ENCODE measurements around the gene EXOSC6.
A peak's percentile ranks its signal among the peaks of the same experiment; 100 is the strongest.
"Not testable (repeated sequence)": the region's sequence is repeated elsewhere in the genome, so short reads cannot be mapped to it uniquely, and the experiment has no call there.

Gene EXOSC6
- total RNA-seq, result 78.4 to 114 (median 96.8) reads per million in 4 experiments

DNA sequence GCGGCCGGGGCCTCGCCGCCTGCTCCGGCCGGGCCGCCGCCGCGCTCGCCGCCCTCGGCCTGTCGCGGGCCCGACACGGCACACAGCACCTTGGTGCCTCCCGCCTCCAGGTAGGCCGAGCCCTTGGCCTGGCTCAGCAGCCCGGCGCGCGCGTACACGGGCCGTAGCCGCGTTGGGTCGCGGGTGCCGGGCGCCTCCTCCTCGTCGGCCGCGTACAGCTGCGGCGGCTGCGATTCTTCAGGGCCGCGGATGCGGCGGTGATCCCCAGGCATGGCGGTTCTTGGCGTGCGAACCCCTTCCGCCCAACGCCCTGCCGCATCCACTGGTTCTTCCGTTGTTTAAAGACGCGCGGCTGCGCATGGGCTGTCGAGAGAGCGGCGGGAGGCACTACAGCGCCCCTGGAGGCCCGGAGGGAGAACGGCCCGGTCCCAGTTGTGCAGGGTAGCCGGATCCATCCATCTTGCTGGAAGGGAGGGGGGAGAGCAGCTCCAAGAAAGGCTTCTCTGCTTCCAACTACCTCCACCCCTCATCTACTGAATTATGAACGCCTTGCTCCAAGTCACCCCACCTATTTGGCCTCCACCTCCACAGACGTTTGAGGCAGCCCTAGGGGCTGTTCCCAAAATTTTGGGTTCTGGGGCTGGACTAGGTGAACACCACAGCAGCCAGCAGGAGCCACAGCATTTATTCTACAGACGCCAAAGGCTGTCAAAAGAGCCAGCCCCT is at the start of gene EXOSC6:
Gene EXOSC6, minus strand, starts transcription at position 312 of the 726 bp plus-strand sequence. Its CDS starts 40 bp downstream, at position 272.
- peak; percentile 85 for DNase-seq

DNA sequence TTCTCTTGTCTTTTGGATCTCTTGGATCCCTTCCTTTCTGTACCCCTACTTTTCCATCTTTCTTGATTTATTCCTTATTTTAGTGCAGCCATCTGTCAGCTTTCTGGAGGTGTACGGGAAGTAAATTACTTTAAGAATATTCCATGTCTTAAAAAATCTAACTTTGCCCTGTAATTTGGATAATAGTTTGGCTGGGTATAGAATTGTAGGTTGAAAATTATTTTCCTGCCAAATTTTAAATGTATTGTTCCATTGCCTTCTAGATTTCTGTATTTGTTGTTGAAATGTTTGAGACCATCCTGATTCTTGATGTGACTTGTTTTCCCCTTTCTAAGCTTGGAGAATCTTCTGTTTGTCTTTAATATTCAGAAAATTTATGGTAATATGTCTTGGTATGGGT is 49.4 kb upstream of the EXOSC6 start:
- no peak for DNase-seq

- peak; percentile 22 for DNase-seq
Measured at GRCh38 chr16:70298988-70299938, 47.5 kb upstream of the EXOSC6 start, which contains the start of gene DDX19B. Gene DDX19B, plus strand, starts transcription at chr16:70299186. Its CDS starts 112 bp downstream, at chr16:70299298.

DNA sequence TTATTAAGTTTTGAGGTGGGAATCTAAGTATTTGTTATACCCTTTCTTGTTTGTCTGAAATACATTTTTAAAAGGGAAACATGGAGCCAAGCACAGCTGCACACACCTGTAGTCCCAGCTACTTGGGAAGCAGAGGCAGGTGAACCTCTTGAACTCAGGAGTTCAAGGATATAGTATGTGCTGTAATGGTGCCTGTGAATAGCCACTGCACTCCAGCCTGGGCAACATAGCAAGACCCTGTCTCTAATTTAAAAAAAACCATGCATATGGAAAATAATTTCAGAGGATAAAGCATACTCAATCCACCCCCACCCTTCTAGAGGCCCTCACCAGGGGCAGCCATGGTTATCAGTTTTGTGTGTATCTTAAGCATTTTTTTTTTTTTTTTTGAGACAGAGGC is 43.9 kb upstream of the EXOSC6 start:
- DNase-seq, result no peak

DNA sequence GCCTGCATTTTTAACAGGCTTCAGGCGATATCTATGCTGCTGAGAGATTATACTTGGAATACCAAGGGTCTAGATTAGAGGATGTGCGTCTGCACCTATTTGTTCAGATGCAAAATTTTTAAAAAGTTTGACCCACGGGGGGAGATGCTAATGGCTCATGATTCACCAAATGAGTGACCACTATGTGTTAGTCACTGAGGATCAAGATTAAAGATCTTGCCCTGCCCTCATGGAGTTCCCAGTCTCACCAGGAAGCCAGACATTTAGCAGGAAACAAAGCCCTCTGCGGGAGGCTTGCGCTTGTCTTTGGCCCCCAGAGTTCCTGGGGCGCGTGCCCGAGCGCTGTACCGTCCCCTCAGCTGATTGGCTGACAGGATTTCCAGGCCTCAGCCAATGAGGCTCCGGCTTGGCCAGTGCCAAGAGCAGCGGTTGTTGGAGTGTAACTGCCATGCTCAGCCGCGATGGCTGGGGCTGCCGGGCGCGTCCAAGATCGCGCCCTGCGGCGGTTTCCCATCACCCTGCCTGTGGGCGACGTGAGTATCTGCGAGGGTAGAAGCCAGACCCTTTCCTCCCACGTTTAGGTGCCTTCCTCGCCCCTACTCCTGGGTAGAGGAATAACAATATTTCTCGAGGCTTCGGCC is 42.8 kb upstream of the EXOSC6 start:
- DNase-seq, result no peak

DNA sequence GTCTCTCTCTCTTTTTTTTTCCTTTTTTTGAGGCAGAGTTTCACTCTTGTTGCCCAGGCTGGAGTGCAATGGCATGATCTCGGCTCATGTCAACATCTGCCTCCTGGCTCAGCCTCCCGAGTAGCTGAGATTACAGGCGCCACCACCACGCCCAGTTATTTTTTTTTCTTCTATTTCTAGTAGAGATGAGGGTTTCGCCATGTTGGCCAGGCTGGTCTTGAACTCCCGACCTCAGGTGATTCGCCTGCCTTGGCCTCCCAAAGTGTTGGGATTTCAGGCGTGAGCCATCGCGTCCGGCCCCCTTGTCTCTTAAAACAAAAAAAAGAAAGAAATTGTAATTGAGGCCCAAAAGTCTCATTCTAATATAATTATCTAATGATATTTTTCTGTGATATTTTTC is 40.4 kb upstream of the EXOSC6 start:
- DNase-seq, result not testable (repeated sequence)

DNA sequence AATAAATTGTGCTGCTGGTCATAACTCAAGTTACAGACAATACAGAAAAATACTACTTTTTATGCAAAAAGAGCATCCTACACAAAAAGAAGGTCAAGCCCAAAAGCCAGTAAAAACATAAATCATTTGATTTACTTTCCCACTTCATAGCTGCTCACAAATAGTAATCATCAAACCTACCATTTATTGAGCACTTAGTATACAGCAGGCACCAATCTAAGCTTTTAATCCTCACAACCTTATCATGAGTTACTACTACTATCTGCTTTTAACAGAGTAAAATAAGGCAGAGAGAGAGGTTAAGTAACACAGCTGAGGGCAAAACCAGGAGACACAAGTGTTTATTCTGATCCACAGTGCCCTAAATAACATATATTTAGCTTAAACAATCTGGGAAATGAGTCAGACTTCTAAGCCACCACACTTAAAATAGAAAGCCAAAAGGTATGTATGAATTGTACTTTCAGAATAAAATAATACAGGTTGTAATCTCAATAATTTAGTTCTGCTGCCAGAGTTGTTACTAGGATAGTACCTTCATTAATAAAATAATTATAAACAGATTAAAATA is 39.3 kb upstream of the EXOSC6 start:
- DNase-seq, result no peak

- DNase-seq, result peak; percentile 90
Measured at GRCh38 chr16:70289229-70290094, 37.7 kb upstream of the EXOSC6 start, which contains the start of gene AARS1. Gene AARS1, minus strand, starts transcription at chr16:70289506. Its CDS starts 6,743 bp downstream, at chr16:70282763.

GRCh38 chr16:70287304-70287971 is 35.7 kb upstream of the EXOSC6 start:
- DNase-seq, result not testable (repeated sequence)

- DNase-seq, result no peak
Measured at GRCh38 chr16:70276392-70276791, 24.7 kb upstream of the EXOSC6 start.

GRCh38 chr16:70271696-70272095 is 20.0 kb upstream of the EXOSC6 start:
- no peak for DNase-seq

DNA sequence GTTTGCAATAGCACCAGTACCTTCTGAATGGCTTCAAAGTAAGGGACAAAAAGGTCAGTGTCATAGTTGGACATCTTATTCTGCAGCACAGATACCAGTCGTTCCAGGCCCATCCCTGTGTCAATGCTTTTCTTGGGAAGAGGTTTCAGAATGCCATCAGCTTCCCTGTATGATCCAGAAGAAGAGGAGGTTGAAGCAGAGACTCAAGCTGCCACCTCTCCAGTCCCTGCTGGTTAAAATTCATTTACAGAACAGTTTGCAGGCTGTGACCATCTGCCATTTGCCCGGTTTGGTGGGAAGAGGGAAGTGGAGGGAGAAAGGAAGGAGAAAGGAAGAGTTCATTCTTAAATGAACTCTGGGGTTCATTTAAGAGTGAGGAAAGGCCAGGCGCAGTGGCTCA is 18.4 kb upstream of the EXOSC6 start:
- no peak for DNase-seq

DNA sequence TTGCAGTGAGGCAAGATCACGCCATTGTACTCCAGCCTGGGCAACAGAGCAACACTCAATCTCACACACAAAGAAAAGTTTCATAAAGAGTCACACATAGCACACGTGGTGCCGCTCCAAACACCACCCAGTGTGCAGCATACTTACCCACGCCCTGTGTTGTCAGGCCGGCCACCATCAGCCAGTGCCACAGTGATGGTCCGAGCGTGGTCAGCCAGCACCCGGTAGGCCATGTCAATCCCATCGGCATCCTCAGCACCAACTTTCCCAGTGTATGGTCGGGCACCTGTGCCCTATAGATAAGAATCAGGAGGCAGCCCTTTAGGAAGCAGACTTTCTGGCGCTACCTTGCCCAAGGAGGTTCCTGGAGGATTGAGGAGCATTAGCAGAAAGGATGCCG is 17.7 kb upstream of the EXOSC6 start:
- no peak for DNase-seq

- DNase-seq, result not testable (repeated sequence)
Measured at GRCh38 chr16:70267922-70268321, 16.2 kb upstream of the EXOSC6 start.

- no peak for DNase-seq
Measured at GRCh38 chr16:70267516-70267915, 15.8 kb upstream of the EXOSC6 start.

GRCh38 chr16:70259903-70260302 is 8.2 kb upstream of the EXOSC6 start:
- DNase-seq, result not testable (repeated sequence)

- DNase-seq, result no peak
Measured at GRCh38 chr16:70258946-70259345, 7.2 kb upstream of the EXOSC6 start.

GRCh38 chr16:70258065-70258464 is 6.3 kb upstream of the EXOSC6 start:
- no peak for DNase-seq

- DNase-seq, result no peak
Measured at GRCh38 chr16:70257391-70257790, 5.7 kb upstream of the EXOSC6 start.

DNA sequence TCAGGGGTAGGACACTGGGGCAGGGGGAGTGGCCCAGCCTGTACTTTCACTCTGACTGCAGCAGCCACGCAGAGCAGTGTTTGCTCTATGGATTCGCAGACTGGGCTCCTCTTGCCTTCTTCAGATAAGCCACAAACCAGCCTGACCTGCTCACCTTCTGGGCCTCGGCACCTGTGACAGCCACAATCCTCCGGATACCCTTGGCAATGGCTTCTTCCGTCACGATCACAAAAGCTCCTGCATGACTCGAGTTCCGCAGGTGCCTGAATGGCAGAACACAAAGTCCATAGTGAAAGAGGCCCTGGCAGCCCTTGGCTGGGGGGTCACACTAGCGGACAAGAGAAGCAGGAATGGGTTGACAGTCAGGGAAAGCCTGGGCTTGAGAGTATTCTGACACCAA is 3.8 kb upstream of the EXOSC6 start:
- DNase-seq, result no peak

- DNase-seq, result no peak
Measured at GRCh38 chr16:70254965-70255286, 3.2 kb upstream of the EXOSC6 start.
